VCaP (cell line): ENCODE measurements around the gene EXD1.

ENCODE experiments used
- H3K27ac ChIP-seq: fragments of 450-650 bp; 2 replicates; pipeline ENCODE4 v1.5.1; 2017
- CTCF ChIP-seq: fragments of 450-650 bp; conservative IDR thresholded peaks from 2 replicates; pipeline ENCODE4 v1.5.1; 2017; ENCODE audit warnings: mild to moderate bottlenecking, moderate library complexity

EXD1 gene

GRCh38 chr15:41133454-41133853 is 97.1 kb downstream of the EXD1 start:
- TF ChIP-seq CTCF: no peak
- H3K27ac ChIP-seq: no peak overlapping the region
